ENCODE results near the gene ZDHHC11B.
"Not testable (repeated sequence)": the region's sequence is repeated elsewhere in the genome, so short reads cannot be mapped to it uniquely, and the experiment has no call there.

- TF ChIP-seq CTCF, POLR2AphosphoS5, POLR2A (IDR thresholded peaks at IDR 0.05): not testable (repeated sequence)
These were observed 4.2 kb upstream of the ZDHHC11B start for GRCh38 chr5:788703-789102.
